ENCODE data around the gene LRRC59.

DNA sequence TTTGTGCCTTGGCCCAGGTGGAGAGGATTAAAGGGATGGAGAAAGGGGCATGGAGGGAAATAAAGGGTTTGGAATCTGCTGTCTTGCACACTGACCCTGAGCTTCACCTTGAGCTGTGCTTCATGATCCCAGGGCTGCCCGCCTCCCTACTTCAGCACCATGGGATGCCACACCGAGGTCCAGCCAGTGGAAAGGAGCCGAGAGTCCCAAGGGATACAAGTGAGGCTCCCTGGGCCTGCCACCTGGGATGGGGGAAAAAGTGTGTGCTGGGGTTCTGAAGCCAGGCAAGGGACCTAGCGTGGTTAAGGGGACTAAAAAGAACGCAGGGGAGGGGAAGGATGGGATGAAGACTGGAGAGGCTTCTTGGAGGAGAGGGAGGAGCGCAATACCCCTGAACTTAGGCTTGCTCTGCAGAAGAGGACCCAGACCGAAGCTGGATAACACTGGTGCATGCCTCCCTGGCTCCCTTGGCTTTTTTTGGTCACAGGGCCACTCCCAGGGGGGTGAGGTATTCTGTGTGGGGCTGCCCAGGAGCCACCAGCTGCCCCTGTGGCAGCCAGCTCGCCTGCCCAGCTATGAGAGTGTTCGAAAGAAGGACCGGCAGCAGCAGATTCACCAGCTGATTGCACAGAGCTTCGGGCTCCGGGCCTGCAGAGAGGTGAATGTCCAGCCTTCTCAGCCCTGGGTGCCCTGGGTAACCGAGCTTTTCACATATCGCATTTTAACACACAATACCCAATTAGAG is 31.5 kb downstream of the LRRC59 start:
- TF ChIP-seq, protein P1, sequence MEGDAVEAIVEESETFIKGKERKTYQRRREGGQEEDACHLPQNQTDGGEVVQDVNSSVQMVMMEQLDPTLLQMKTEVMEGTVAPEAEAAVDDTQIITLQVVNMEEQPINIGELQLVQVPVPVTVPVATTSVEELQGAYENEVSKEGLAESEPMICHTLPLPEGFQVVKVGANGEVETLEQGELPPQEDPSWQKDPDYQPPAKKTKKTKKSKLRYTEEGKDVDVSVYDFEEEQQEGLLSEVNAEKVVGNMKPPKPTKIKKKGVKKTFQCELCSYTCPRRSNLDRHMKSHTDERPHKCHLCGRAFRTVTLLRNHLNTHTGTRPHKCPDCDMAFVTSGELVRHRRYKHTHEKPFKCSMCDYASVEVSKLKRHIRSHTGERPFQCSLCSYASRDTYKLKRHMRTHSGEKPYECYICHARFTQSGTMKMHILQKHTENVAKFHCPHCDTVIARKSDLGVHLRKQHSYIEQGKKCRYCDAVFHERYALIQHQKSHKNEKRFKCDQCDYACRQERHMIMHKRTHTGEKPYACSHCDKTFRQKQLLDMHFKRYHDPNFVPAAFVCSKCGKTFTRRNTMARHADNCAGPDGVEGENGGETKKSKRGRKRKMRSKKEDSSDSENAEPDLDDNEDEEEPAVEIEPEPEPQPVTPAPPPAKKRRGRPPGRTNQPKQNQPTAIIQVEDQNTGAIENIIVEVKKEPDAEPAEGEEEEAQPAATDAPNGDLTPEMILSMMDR (IDR thresholded peaks at IDR 0.05; ENCODE audit: poor library complexity): no peak
- no peak for TF ChIP-seq EZH2phosphoT487 (IDR thresholded peaks at IDR 0.05; ENCODE audit: low read depth, severe bottlenecking, unreplicated experiment)
